Measurements from ENCODE around the gene LINGO3.

Gene LINGO3

GRCh38 chr19:2273356-2274184 is 34.4 kb downstream of the LINGO3 start (continued):
- no peak for TF ChIP-seq ZNF529 (tag by site-specific recombination; IDR thresholded peaks at IDR 0.05; ENCODE audit: insufficient replicate concordance)
- peak; percentile 7; the same call in 1 of the 2 replicates for TF ChIP-seq GFI1B (tag by site-specific recombination; IDR thresholded peaks at IDR 0.05)
- TF ChIP-seq ZNF394 (tag by site-specific recombination; IDR thresholded peaks at IDR 0.05; ENCODE audit: borderline replicate concordance) = peak; percentile 60; the same call in 1 of the 2 replicates
- TF ChIP-seq, protein P1, sequence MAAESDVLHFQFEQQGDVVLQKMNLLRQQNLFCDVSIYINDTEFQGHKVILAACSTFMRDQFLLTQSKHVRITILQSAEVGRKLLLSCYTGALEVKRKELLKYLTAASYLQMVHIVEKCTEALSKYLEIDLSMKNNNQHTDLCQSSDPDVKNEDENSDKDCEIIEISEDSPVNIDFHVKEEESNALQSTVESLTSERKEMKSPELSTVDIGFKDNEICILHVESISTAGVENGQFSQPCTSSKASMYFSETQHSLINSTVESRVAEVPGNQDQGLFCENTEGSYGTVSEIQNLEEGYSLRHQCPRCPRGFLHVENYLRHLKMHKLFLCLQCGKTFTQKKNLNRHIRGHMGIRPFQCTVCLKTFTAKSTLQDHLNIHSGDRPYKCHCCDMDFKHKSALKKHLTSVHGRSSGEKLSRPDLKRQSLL (tag by site-specific recombination; IDR thresholded peaks at IDR 0.05) = peak; percentile 89
- TF ChIP-seq ZFP37 (tag by site-specific recombination; IDR thresholded peaks at IDR 0.05) = peak; percentile 79
- TF ChIP-seq ZNF830 (tag by site-specific recombination; IDR thresholded peaks at IDR 0.05; ENCODE audit: low read depth) = no peak
- TF ChIP-seq, protein P2, sequence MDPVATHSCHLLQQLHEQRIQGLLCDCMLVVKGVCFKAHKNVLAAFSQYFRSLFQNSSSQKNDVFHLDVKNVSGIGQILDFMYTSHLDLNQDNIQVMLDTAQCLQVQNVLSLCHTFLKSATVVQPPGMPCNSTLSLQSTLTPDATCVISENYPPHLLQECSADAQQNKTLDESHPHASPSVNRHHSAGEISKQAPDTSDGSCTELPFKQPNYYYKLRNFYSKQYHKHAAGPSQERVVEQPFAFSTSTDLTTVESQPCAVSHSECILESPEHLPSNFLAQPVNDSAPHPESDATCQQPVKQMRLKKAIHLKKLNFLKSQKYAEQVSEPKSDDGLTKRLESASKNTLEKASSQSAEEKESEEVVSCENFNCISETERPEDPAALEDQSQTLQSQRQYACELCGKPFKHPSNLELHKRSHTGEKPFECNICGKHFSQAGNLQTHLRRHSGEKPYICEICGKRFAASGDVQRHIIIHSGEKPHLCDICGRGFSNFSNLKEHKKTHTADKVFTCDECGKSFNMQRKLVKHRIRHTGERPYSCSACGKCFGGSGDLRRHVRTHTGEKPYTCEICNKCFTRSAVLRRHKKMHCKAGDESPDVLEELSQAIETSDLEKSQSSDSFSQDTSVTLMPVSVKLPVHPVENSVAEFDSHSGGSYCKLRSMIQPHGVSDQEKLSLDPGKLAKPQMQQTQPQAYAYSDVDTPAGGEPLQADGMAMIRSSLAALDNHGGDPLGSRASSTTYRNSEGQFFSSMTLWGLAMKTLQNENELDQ (tag by site-specific recombination; IDR thresholded peaks at IDR 0.05; ENCODE audit: low read depth) = no peak
- TF ChIP-seq, protein P3, sequence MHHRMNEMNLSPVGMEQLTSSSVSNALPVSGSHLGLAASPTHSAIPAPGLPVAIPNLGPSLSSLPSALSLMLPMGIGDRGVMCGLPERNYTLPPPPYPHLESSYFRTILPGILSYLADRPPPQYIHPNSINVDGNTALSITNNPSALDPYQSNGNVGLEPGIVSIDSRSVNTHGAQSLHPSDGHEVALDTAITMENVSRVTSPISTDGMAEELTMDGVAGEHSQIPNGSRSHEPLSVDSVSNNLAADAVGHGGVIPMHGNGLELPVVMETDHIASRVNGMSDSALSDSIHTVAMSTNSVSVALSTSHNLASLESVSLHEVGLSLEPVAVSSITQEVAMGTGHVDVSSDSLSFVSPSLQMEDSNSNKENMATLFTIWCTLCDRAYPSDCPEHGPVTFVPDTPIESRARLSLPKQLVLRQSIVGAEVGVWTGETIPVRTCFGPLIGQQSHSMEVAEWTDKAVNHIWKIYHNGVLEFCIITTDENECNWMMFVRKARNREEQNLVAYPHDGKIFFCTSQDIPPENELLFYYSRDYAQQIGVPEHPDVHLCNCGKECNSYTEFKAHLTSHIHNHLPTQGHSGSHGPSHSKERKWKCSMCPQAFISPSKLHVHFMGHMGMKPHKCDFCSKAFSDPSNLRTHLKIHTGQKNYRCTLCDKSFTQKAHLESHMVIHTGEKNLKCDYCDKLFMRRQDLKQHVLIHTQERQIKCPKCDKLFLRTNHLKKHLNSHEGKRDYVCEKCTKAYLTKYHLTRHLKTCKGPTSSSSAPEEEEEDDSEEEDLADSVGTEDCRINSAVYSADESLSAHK (tag by site-specific recombination; IDR thresholded peaks at IDR 0.05) = no peak
- peak; percentile 85 for TF ChIP-seq ZNF561 (tag by site-specific recombination; IDR thresholded peaks at IDR 0.05; ENCODE audit: borderline replicate concordance)
- TF ChIP-seq ZBTB48 (tag by site-specific recombination; IDR thresholded peaks at IDR 0.05) = peak; percentile 97
- peak; percentile 84 for TF ChIP-seq BCL11B (tag by site-specific recombination; IDR thresholded peaks at IDR 0.05; ENCODE audit: low read depth)
- TF ChIP-seq ZNF416 (tag by site-specific recombination; IDR thresholded peaks at IDR 0.05) = no peak
- TF ChIP-seq ZBTB7A (tag by site-specific recombination; IDR thresholded peaks at IDR 0.05; ENCODE audit: low read depth) = peak; percentile 99
- TF ChIP-seq KLF8 (tag by site-specific recombination; IDR thresholded peaks at IDR 0.05) = peak; percentile 89
- TF ChIP-seq ZNF366 (tag by site-specific recombination; conservative IDR thresholded peaks at IDR 0.05) = peak; percentile 32
- peak; percentile 83 for TF ChIP-seq ZNF335 (tag by site-specific recombination; conservative IDR thresholded peaks at IDR 0.05)
- TF ChIP-seq ZIC2 (tag by site-specific recombination; IDR thresholded peaks at IDR 0.05) = peak; percentile 68
- TF ChIP-seq ZNF837 (tag by site-specific recombination; IDR thresholded peaks at IDR 0.05) = no peak
- no peak for TF ChIP-seq TSHZ1 (tag by site-specific recombination; IDR thresholded peaks at IDR 0.05; ENCODE audit: borderline replicate concordance)
- no peak for TF ChIP-seq ZNF274 (IDR thresholded peaks at IDR 0.05; ENCODE audit: low read length)
- TF ChIP-seq ZNF274 (tag by site-specific recombination; IDR thresholded peaks at IDR 0.05; ENCODE audit: borderline replicate concordance) = no peak
- 0 out of 2 replicates have a peak, but pooled peaks have one; percentile 14 for TF ChIP-seq EGR2 (tag by site-specific recombination; IDR thresholded peaks at IDR 0.05; ENCODE audit: low read depth)
- peak; percentile 71 for TF ChIP-seq KLF16 (tag by site-specific recombination; IDR thresholded peaks at IDR 0.05)
- peak; percentile 77 for TF ChIP-seq ZNF692 (tag by site-specific recombination; IDR thresholded peaks at IDR 0.05)
- TF ChIP-seq ZNF555 (tag by site-specific recombination; conservative IDR thresholded peaks at IDR 0.05) = no peak
- no peak for TF ChIP-seq MEIS1 (CRISPR knock-in tag; IDR thresholded peaks at IDR 0.05; ENCODE audit: borderline replicate concordance)
- TF ChIP-seq PBX3 (CRISPR knock-in tag; IDR thresholded peaks at IDR 0.05) = peak; percentile 66; the same call in 1 of the 2 replicates
